ENCODE results near the gene COPA. TPM values are rescaled to one million over a fixed set of nuclear protein-coding genes. Genes with fewer than 3 reads are reported as not detected.
"Not testable (repeated sequence)": the region's sequence is repeated elsewhere in the genome, so short reads cannot be mapped to it uniquely, and the experiment has no call there.

COPA gene
- total RNA-seq: 10 to 100 TPM; 74.9 to 99.8 (median 91.3) TPM

GRCh38 chr1:160342953-160343869, at the start of gene COPA, which contains the start of gene NCSTN:
Gene COPA, minus strand, starts transcription at chr1:160343250. Its CDS starts 80 bp downstream, at chr1:160343170.
Gene NCSTN, plus strand, starts transcription at chr1:160343383. Its CDS starts 14 bp downstream, at chr1:160343397.
- peak; percentile 73 for DNase-seq
- H3K27me3 ChIP-seq: no peaks in the 10 kb centered on the region
- no peaks in the 10 kb centered on the region for H3K9me3 ChIP-seq
- TF ChIP-seq CTCF (IDR thresholded peaks at IDR 0.05): peak in 1 of 6 experiments; percentile 32
- TF ChIP-seq POLR2A (IDR thresholded peaks at IDR 0.05): peak in 2 of 4 donors; percentile 83 to 86
- intact Hi-C loops (cut with DNase I): no loop called here
- peaks cover 0 to 63% (median 17%) of the 10 kb centered on the region in 3 donors for H3K4me1 ChIP-seq
- peaks cover 0 to 55% (median 8%) of the 10 kb centered on the region in 3 donors for H3K36me3 ChIP-seq
- H3K27ac ChIP-seq: peak within 1 kb of the TSS; percentile 86 to 96 (median 92)
- 0% methylated on average over 48 to 49 of the region's 58 CpGs for WGBS, 2 donors
- peak within 1 kb of the TSS; percentile 73 to 91 (median 82) for H3K4me3 ChIP-seq

DNA sequence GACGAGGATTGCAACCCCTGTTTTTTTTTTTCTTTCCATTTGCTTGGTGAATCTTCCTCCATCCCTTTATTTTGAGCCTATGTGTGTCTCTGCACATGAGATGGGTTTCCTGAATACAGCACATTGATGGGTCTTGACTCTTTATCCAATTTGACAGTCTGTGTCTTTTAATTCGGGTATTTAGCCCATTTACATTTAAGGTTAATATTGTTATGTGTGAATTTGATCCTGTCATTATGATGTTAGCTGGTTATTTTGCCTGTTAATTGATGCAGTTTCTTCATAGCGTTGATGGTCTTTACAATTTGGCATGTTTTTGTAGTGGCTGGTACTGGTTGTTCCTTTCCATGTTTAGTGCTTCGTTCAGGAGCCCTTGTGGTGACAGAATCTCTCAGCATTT, 45.4 kb upstream of the COPA start:
- H3K36me3 ChIP-seq; DNase-seq; H3K4me1 ChIP-seq; H3K27ac ChIP-seq; H3K4me3 ChIP-seq; H3K27me3 ChIP-seq; H3K9me3 ChIP-seq; intact Hi-C loops (cut with DNase I): not testable (repeated sequence)
- 70 to 74% methylated on average over 4 of the region's 4 CpGs for WGBS, 2 donors

GRCh38 chr1:160384812-160385211, 41.8 kb upstream of the COPA start:
- H3K27me3 ChIP-seq; H3K27ac ChIP-seq; intact Hi-C loops (cut with DNase I); H3K4me3 ChIP-seq; DNase-seq; H3K4me1 ChIP-seq; H3K36me3 ChIP-seq; H3K9me3 ChIP-seq: not testable (repeated sequence)
- 93 to 97% methylated on average over 2 of the region's 2 CpGs for WGBS, 2 donors

GRCh38 chr1:160377585-160378206, 34.6 kb upstream of the COPA start:
- WGBS, 2 donors: 62 to 76% methylated on average over 6 to 7 of the region's 7 CpGs

GRCh38 chr1:160376525-160377131, 33.6 kb upstream of the COPA start:
- DNase-seq: no peak
- intact Hi-C loops (cut with DNase I): no loop called here
- H3K27ac ChIP-seq: peak overlapping the region in 2 of 4 donors; percentile 44
- WGBS, 2 donors: 9 to 10% methylated on average over 5 of the region's 5 CpGs
- H3K9me3 ChIP-seq: no peaks in the 10 kb centered on the region
- peaks cover 0 to 25% (median 3%) of the 10 kb centered on the region in 3 donors for H3K4me1 ChIP-seq
- H3K36me3 ChIP-seq: no peaks in the 10 kb centered on the region
- H3K27me3 ChIP-seq: peaks cover 0 to 7% (median 0%) of the 10 kb centered on the region in 4 donors
- TF ChIP-seq POLR2A (IDR thresholded peaks at IDR 0.05) (no peak), CTCF (IDR thresholded peaks at IDR 0.05) (peak; percentile 69 to 92 (median 84))
- H3K4me3 ChIP-seq: no peak overlapping the region

More at GRCh38 chr1:160377585-160378206, 34.6 kb upstream of the COPA start:
- DNase-seq: no peak
- no peak for TF ChIP-seq CTCF (IDR thresholded peaks at IDR 0.05)
- TF ChIP-seq POLR2A (IDR thresholded peaks at IDR 0.05): no peak
- H3K4me1 ChIP-seq: peaks cover 0 to 25% (median 3%) of the 10 kb centered on the region in 3 donors
- intact Hi-C loops (cut with DNase I): no loop called here
- H3K9me3 ChIP-seq: no peaks in the 10 kb centered on the region
- H3K4me3 ChIP-seq: no peak overlapping the region
- H3K36me3 ChIP-seq: no peaks in the 10 kb centered on the region
- H3K27me3 ChIP-seq: no peaks in the 10 kb centered on the region
- no peak overlapping the region for H3K27ac ChIP-seq
